CD4-positive, alpha-beta T cell treated with Interleukin-1 beta for 1 hour (primary cell): ENCODE data around the gene CUX1.

Experiments used
- DNase-seq, 2 donors: peaks; one replicate each; pipeline ENCODE4 v3.0.0-alpha.2; 2020 to 2022

The CUX1 gene

GRCh38 chr7:102197599-102197998 is 380.2 kb downstream of the CUX1 start:
- no peak for DNase-seq

- no peak for DNase-seq
These were observed 381.1 kb downstream of the CUX1 start for GRCh38 chr7:102198417-102198956.

- DNase-seq, result no peak
These were observed 384.1 kb downstream of the CUX1 start for GRCh38 chr7:102201576-102201975.

- no peak for DNase-seq
These were observed 385.1 kb downstream of the CUX1 start for GRCh38 chr7:102202556-102202955.

GRCh38 chr7:102203218-102203617 is 385.8 kb downstream of the CUX1 start:
- DNase-seq, result no peak

GRCh38 chr7:102204212-102204611 is 386.8 kb downstream of the CUX1 start:
- no peak for DNase-seq

DNA sequence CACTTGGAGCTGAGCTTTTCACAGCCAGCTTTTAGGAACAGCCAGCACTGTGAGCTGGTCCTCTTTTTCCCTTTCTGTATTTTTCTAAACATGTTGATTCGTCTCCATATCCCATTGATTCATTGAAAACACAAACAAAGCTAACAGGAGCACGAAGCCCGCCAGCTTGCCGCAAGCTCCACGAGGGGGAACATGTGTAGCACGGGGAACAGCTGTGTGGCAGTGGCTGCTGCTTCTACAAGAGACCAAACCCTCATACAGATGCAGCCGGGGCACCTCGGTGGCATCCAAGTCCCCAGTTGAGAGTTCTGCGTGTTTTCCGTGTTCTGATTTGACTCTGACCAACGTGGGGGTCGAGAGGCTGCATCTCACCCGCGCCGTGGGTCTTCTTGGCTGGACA is 388.5 kb downstream of the CUX1 start:
- DNase-seq, result no peak

- no peak for DNase-seq
These were observed 391.4 kb downstream of the CUX1 start for GRCh38 chr7:102208826-102209225.

- no peak for DNase-seq
These were observed 393.4 kb downstream of the CUX1 start for GRCh38 chr7:102210787-102211186.

DNA sequence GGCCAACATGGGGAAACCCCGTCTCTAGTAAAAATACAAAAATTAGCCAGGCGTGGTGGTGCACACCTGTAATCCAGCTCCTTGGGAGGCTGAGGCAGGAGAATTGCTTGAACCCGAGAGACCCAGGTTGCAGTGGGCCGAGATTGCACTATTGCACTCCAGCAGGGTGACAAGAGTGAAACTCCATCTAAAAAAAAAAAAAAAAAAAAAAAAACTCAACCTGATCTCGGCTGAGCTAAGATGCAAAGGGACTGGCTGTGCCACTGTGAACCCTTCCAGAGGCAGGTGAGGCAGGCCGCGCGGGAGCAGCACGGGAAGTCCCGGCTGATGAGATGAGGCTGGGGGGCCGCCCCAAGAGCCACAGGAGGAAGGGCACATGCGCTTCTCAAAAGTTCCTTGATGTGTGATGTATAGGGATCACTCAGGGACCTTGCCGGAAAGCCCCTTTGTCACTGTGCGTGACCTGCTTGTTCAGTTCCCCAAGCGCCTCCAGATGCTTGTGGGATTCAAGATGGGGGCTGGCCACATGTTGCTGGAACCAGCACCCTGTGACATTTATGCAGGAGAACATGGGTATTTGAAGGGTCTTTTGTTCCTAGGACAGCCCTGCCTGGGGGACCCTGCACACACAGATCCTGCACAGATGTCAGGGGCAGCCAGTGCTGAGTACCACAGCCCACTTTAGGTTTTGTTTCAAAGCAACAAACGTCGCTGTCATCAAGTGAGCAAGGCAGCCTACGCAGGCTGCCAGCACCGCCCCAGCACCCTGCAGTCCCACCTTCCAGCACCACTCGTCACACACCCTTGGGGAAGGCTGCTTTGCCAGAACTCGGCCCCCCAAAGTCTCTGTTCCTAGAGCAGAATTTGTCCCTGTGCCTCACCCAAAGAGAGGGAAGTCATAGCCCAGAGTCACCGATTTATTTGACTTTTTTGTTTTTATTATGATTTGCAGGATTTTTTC is 394.4 kb downstream of the CUX1 start:
- no peak for DNase-seq

DNA sequence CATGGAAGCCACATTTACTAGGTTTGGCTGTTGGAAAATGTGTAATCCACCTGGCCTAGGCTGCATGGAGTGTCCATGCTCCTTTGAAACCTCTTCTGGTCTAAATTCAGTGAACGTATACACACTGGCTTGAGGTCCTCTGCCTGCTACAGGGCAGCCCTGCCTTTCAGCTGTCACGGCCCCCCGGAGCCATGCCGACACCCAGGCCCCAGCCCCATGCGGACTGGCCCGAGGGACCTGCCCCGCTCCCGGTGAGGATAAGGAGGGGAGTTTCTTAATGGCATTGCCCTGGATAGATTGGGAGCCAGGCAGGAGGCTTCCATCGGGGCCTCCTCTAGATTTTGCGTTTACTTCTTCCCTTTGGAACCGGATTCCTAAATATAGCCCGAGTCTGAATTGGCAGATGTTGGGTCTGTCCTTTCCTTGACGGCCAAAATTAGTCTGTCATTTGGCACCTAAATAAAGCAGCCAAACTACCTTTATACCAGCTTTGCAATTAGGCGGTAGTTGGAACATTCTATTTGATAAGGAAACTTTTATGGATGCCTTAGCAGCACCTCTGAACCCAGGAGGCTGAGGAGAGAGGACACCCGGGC is 397.1 kb downstream of the CUX1 start:
- DNase-seq, result no peak

DNA sequence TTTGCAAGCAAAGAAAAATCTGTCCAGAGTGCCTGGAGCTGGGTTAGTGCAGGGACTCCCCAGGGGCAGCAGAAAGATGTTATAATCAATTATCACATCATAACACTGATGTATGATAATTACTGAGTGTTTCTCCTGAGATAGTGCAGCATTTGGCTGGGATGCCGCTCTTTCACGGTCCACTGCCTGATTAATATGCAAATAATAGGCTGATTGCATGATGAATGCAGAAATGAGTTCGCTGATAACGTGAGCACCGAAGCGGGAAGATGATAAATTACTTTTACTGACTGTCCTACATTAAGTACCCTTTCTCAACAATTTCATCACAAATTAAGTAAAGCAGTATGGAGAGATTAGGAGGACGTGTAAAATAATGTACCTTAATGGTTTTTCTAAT is 397.8 kb downstream of the CUX1 start:
- no peak for DNase-seq

DNA sequence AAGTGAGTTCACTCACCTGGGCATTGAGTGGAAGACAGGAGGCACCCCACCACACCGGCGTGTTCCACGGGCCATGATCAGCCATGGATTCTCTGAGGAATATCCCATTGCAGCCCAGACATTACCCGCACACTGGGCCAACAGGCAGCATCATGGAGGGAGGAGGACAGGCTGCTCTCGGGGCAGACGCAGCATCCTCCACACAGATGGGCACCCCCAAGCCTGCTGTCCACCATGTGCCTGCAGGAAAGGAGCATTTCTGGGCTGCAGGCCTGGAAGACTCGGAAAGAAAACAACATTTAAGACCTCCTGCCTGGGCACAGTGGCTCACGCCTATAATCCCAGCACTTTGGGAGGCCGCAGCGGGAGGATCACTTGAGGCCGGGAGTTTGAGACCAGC is 398.3 kb downstream of the CUX1 start:
- DNase-seq, result no peak

DNA sequence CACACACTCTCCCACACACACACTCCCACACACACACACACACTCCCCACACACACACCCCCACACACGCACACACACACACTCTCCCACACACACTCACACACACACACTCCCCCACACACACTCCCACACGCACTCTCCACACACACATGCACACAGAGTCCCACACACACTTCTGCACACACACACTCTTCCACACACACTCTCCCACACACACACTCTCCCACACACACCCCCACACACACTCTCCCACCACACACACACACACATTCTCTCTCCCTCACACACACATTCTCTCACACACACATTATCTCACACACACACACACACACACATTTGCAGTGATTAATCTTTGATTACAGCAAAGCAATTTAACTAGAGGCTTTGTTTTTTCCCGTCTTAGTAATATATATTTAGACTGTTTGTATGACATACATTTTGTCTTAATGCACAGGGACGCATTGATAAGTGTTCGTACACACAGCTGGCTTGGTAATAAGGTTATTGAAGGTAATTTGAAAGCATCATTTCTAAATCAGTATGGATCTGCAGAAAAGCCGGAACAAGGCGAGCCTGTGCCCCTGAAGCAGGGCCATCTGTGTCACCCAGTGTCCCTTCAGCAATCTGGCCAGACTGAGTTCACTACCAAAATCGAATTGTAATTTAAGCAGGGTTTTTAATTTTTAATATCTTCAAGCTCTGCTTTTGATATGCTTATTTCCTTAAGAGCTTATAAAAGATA is 399.3 kb downstream of the CUX1 start:
- no peak for DNase-seq

- DNase-seq, result no peak
These were observed 402.9 kb downstream of the CUX1 start for GRCh38 chr7:102220229-102220850.

- no peak for DNase-seq
These were observed 403.8 kb downstream of the CUX1 start for GRCh38 chr7:102220960-102221800.

DNA sequence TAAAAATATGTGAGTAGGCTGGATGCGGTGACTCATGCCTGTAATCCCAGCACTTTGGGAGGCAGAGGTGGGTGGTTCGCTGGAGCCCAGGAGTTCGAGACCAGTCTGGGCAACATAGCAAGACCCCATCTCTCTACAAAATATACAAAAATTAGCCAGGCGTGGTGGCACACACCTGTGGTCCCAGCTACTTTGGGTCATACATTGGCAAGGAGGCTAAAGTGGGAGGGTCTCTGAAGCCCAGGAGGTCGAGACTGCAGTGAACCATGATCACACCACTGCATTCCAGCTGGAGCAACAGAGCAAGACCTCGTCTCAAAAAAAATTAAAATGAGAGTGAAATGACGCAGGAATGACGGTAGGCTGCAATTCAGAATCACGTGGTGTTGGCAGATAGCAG is 404.5 kb downstream of the CUX1 start:
- DNase-seq, result no peak

GRCh38 chr7:102222445-102222844 is 405.0 kb downstream of the CUX1 start:
- no peak for DNase-seq

GRCh38 chr7:102223184-102223583 is 405.8 kb downstream of the CUX1 start:
- no peak for DNase-seq

- no peak for DNase-seq
These were observed 407.6 kb downstream of the CUX1 start for GRCh38 chr7:102225025-102225424.

GRCh38 chr7:102227371-102227770 is 409.9 kb downstream of the CUX1 start:
- no peak for DNase-seq

GRCh38 chr7:102228935-102229334 is 411.5 kb downstream of the CUX1 start:
- no peak for DNase-seq
